Breast epithelium (tissue), 3 donors: ENCODE measurements around the gene RSF1.

Source experiments
- CTCF ChIP-seq, 3 donors: fragments of 450-650 bp; IDR thresholded peaks; one replicate each; pipeline ENCODE4 v1.5.1; 2016 to 2017; ENCODE audit warnings: antibody characterized with exemption in 3 of 3, mild to moderate bottlenecking in 3 of 3, moderate library complexity in 3 of 3
- POLR2A ChIP-seq: fragments of 450-650 bp; IDR thresholded peaks from one replicate; pipeline ENCODE4 v1.6.1; 2016; ENCODE audit warnings: antibody characterized with exemption, mild to moderate bottlenecking, moderate library complexity
- POLR2AphosphoS5 ChIP-seq, 3 donors: sonication (generic); formaldehyde crosslinking; IDR thresholded peaks; one replicate each; pipeline ENCODE4 v1.6.1; 2017; ENCODE audit warnings: antibody characterized with exemption in 3 of 3

GRCh38 chr11:77865805-77866204 lies 45.3 kb upstream of the RSF1 start:
- no peak for TF ChIP-seq CTCF (IDR thresholded peaks at IDR 0.05)
- TF ChIP-seq POLR2A = no peak
- TF ChIP-seq POLR2AphosphoS5 (IDR thresholded peaks at IDR 0.05) = no peak
